ENCODE results near the gene PPP1R16B. TPM values are rescaled to one million over a fixed set of nuclear protein-coding genes. Genes with fewer than 3 reads are reported as not detected.

Gene PPP1R16B
- total RNA-seq, 6 experiments from 2014 or later, result 0.62 to 4.0 (median 2.3) TPM

DNA sequence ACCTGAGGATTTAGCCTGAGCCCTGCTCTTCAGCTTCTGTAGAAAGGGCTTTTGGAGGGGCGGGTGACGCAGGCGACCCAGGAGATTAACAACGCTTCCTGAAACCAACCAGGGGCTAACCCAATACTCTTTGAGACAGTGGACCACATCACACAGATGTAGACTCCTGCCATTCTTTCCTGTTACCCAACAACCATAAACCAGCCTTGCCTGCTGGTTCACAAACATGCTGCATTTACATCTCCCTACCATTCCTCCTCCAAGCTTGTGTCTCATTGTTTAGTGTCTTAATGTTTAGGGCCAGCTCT is 28.3 kb downstream of the PPP1R16B start:
- H3K27ac ChIP-seq, result no peak overlapping the region
- 51% methylated on average over 4 of the region's 4 CpGs for WGBS (ENCODE audit: insufficient coverage, low coverage, low lambda C conversion rate, missing lambda C conversion rate)
- no peak for TF ChIP-seq POLR2A (IDR thresholded peaks at IDR 0.05)
- no peak for TF ChIP-seq CTCF (IDR thresholded peaks at IDR 0.05)
- no peaks in the 10 kb centered on the region for H3K27me3 ChIP-seq
- intact Hi-C loops (cut with DNase I), result no loop called here
- no peak overlapping the region for H3K4me3 ChIP-seq
- no peaks in the 10 kb centered on the region for H3K36me3 ChIP-seq
- H3K4me1 ChIP-seq, result no peaks in the 10 kb centered on the region
- ATAC-seq, result no peak
- DNase-seq, result no peak
- no peaks in the 10 kb centered on the region for H3K9me3 ChIP-seq

GRCh38 chr20:38834868-38835267 is 29.4 kb downstream of the PPP1R16B start:
- no peak for DNase-seq
- H3K27me3 ChIP-seq, result no peaks in the 10 kb centered on the region
- TF ChIP-seq POLR2A (IDR thresholded peaks at IDR 0.05), result no peak
- TF ChIP-seq CTCF (IDR thresholded peaks at IDR 0.05), result no peak
- no peaks in the 10 kb centered on the region for H3K4me1 ChIP-seq
- H3K36me3 ChIP-seq, result no peaks in the 10 kb centered on the region
- intact Hi-C loops (cut with DNase I), result no loop called here
- H3K9me3 ChIP-seq, result no peaks in the 10 kb centered on the region
- no peak for ATAC-seq
- H3K27ac ChIP-seq, result no peak overlapping the region
- H3K4me3 ChIP-seq, result no peak overlapping the region

GRCh38 chr20:38835792-38836191 is 30.3 kb downstream of the PPP1R16B start:
- no peaks in the 10 kb centered on the region for H3K9me3 ChIP-seq
- no peak overlapping the region for H3K4me3 ChIP-seq
- WGBS (ENCODE audit: insufficient coverage, low coverage, low lambda C conversion rate, missing lambda C conversion rate), result 60% methylated on average over 2 of the region's 28 CpGs
- no peaks in the 10 kb centered on the region for H3K27me3 ChIP-seq
- no peaks in the 10 kb centered on the region for H3K36me3 ChIP-seq
- DNase-seq (no peak), ATAC-seq (peak in 1 of 4 donors; percentile 34)
- no peaks in the 10 kb centered on the region for H3K4me1 ChIP-seq
- intact Hi-C loops (cut with DNase I), result no loop called here
- TF ChIP-seq POLR2A (IDR thresholded peaks at IDR 0.05) (no peak), CTCF (IDR thresholded peaks at IDR 0.05) (no peak)
- no peak overlapping the region for H3K27ac ChIP-seq

DNA sequence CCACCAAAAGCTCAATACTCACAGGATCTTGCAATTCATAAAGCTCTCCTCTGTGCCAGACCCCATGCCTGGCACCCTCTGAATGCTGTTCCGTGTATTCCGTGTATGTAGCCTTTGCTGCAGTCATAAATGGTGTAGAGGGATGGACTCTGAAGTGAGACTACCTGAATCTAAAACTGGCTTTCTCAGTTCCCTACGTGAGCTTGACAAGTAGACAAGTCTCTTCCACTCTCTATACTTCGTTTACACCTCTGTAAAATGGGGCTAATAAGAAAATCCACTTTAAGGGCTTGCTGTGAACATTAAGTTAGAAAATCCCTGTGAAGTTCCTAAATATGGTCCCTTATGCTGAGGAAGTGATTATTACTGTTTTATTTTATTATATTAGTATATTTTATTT is 31.5 kb downstream of the PPP1R16B start:
- Histone ChIP-seq H3K27ac (no peak overlapping the region), H3K36me3 (no peaks in the 10 kb centered on the region), H3K27me3 (no peaks in the 10 kb centered on the region), H3K9me3 (no peaks in the 10 kb centered on the region), H3K4me1 (no peaks in the 10 kb centered on the region), H3K4me3 (no peak overlapping the region)
- ATAC-seq (no peak), DNase-seq (no peak)
- intact Hi-C loops (cut with DNase I), result no loop called here
- 59% methylated on average over 2 of the region's 4 CpGs for WGBS (ENCODE audit: insufficient coverage, low coverage, low lambda C conversion rate, missing lambda C conversion rate)
- TF ChIP-seq CTCF (IDR thresholded peaks at IDR 0.05) (no peak), POLR2A (IDR thresholded peaks at IDR 0.05) (no peak)

DNA sequence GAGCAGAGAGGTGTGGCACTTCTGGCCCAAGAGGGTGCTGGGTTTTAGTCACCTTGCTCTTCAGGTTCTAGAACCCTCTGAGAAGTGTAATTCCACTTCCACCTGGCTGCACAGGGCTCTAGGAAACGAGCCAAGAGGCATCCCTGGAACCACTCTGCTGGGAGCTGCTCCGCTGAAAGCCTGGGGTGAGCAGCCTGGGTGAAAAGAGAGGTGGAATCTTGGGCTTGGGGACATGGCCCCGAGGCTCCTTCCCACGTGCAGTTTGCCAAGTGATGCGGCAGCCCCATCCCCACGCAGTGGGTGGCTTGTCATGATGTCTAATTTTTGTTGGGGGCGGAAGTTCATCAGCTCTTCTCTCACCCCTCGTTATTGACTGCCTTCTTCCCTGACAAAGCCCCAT is 32.8 kb downstream of the PPP1R16B start:
- ATAC-seq, result no peak
- WGBS (ENCODE audit: insufficient coverage, low coverage, low lambda C conversion rate, missing lambda C conversion rate), result 71% methylated on average over 1 of the region's 8 CpGs
- no peaks in the 10 kb centered on the region for H3K36me3 ChIP-seq
- no peak overlapping the region for H3K27ac ChIP-seq
- H3K9me3 ChIP-seq, result no peaks in the 10 kb centered on the region
- intact Hi-C loops (cut with DNase I), result no loop called here
- no peaks in the 10 kb centered on the region for H3K27me3 ChIP-seq
- TF ChIP-seq POLR2A (IDR thresholded peaks at IDR 0.05) (no peak), CTCF (IDR thresholded peaks at IDR 0.05) (no peak)
- no peak overlapping the region for H3K4me3 ChIP-seq
- DNase-seq, result no peak
- H3K4me1 ChIP-seq, result no peaks in the 10 kb centered on the region

Measured in right lobe of liver (tissue), 6 donors.